Fibroblast of villous mesenchyme (primary cell): ENCODE measurements around the gene PRKG1. TPM values are rescaled to one million over a fixed set of nuclear protein-coding genes. Genes with fewer than 3 reads are reported as not detected.

ENCODE experiments used
- DNase-seq: peaks from one replicate; pipeline ENCODE4 v3.0.0-alpha.2; 2010; ENCODE audit warnings: low read depth
- H3K4me3 ChIP-seq: 2 replicates; pipeline ENCODE4 v1.5.1; 2011; ENCODE audit warnings: low read depth, mild to moderate bottlenecking, low read length
- total RNA-seq: library from RNA; depleted of rRNA; stranded (reverse); fragments of >200 nt; gene quantifications from 2 replicates; pipeline ENCODE4 v1.2.3, GENCODE V29; 2012
- TF ChIP-seq, protein P1 (sequence below): IDR thresholded peaks from 2 replicates; pipeline ENCODE4 v1.5.1; 2012; ENCODE audit warnings: low read depth, mild to moderate bottlenecking, low read length; ENCODE audit not compliant: insufficient read depth

Gene PRKG1
- total RNA-seq, 1 donor = 19.0 TPM

DNA sequence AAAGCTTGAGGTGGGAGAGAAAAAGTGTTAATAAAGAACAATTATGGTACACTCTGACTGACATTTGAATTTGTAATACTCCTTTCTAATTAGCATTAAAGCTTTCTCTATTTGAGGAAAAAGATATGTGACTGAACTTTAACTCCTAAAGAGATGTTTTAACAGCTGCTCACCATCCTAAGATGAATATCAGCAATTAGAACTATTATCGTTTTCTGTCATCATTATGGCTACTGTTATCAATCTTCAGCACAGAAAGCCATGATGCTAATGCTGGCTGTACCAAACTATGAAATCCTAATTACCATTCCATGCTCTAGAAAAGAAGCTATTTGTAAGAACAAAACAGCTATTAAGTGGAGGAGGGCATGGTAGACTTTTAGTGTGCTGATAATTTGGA is 853.9 kb downstream of the PRKG1 start:
- DNase-seq = no peak
- H3K4me3 ChIP-seq = no peak overlapping the region
- TF ChIP-seq, protein P1, sequence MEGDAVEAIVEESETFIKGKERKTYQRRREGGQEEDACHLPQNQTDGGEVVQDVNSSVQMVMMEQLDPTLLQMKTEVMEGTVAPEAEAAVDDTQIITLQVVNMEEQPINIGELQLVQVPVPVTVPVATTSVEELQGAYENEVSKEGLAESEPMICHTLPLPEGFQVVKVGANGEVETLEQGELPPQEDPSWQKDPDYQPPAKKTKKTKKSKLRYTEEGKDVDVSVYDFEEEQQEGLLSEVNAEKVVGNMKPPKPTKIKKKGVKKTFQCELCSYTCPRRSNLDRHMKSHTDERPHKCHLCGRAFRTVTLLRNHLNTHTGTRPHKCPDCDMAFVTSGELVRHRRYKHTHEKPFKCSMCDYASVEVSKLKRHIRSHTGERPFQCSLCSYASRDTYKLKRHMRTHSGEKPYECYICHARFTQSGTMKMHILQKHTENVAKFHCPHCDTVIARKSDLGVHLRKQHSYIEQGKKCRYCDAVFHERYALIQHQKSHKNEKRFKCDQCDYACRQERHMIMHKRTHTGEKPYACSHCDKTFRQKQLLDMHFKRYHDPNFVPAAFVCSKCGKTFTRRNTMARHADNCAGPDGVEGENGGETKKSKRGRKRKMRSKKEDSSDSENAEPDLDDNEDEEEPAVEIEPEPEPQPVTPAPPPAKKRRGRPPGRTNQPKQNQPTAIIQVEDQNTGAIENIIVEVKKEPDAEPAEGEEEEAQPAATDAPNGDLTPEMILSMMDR = no peak

DNA sequence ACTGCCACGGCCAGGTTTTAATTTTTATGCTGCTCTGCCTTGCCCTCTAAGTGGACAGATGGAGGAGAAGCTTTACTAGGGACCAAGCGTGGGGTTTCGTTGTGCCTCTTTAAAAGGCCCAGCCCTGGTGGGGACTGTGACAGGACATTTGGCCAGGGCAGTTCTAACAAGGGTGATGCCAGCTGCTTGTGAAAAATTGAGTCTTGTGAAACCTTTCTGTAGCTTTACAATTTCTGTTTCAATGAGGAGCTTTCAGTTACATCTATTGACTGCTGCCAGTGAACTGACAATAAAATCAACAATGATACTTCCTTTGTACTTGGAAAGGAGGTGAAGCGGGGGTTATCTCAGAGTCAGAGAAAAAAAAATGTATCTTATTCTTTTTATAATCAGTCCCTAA is 858.2 kb downstream of the PRKG1 start:
- TF ChIP-seq, protein P1 = no peak
- no peak overlapping the region for H3K4me3 ChIP-seq
- DNase-seq = no peak

DNA sequence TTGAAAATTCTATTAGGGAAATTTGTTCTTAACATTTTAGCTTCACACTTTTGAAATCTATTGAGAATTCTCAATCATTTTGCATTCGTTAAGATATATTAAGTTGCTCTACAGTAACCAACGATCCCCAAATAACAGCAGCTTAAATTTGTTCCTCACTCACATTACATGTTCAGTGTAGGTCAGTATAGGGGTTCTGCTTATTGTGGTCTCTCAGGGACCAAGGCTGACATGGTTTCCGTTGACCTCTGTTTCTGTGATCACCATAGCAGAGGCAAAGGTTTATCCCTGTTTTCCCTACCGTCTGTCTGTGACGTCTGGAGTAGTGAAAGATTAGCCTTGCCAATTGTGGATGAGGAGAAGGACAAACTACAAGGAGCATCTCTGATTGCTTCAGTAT is 860.1 kb downstream of the PRKG1 start:
- TF ChIP-seq, protein P1 = no peak
- DNase-seq = no peak
- H3K4me3 ChIP-seq = no peak overlapping the region

DNA sequence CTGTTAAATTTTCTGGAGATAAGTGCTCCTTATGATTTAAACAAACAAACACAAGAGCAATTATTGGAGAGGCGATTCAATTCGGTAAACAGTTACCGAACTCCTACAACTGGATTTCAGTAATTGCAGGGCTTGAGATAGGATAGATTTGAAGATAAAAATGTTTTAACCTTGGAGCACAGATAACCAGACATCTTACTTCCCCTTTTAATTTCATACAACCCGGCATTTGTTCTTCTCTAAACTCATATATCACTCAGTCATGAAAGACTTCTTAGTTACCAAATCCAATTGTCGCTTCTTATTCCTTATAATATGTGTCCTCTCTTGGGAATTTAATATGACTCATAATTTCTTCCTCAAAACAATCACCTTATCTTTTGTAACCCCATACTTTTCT is 861.1 kb downstream of the PRKG1 start:
- TF ChIP-seq, protein P1 = no peak
- DNase-seq = no peak
- no peak overlapping the region for H3K4me3 ChIP-seq

DNA sequence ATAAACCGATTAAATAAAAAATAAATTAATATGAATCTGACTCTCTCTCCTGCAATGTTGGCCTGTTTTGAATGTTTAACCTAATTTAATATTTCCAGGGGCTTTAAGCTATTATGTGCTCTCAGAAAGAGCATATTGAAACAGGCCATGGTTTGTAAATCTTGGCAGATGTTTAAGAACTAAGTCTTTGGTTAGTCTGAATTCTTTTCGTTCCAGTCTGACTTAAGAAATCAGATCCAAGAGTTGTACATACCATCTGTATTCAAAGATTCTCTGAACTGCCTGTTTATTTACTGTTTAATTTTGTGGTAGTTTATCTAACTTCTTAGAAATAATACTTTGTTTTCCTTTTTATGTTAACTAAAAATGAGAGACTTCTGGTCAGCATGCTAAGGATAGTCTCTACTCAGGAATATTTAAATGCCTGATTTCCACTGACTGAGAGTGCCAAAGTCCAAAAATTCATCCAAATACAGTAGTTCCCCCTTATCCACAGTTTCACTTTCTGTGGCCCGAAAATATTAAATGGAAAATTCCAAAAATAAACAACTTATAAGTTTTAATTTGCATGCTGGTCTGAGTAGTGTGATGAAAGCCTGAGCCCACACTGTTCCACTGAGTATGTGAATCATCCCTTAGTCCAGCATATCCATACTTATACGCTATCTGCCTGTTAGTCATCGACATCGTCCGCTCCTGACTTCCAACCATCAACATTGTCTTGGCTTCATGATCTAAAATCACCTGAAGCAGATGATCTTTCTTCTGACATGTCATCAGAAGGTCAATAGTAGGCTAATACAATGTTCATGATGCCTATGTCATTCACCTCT is 863.2 kb downstream of the PRKG1 start:
- no peak overlapping the region for H3K4me3 ChIP-seq
- peak; percentile 74 for DNase-seq
- TF ChIP-seq, protein P1 = no peak

DNA sequence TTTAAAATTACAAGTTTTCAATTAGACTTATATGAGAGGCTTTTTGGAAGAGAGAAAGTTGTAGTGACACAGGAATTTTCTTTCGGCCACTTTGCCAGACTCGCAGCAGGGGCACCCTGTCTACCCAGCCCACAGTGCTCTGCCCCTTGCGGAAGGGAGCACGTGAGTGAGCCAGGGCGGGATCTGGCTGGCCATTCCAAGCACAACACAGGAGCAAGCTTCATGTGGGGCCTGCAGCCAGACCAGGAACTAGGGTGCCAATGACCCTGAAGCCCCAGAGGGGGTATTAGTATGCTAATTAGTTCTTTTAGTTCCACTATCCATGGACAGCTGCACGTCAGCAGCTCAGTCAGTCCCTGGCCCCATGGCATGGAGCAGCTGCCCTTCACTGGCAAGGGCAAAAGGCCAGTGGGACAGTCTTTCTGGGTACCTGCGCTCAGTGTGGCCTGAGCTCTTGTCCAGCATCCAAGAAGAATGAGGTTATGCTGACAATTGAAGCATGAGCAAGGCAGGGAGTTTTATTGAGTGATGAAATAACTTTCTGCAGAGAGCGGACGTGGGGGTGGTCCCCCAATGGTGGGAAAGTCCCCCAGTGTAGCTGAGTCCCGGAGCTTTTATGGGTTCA is 876.2 kb downstream of the PRKG1 start:
- no peak for DNase-seq
- TF ChIP-seq, protein P1 = no peak
- H3K4me3 ChIP-seq = no peak overlapping the region
